DMS 273 (cell line): ENCODE results near the gene ERCC6.

Experiments
- DNase-seq: peaks from one replicate; lab custom pipeline; 2025; ENCODE audit not compliant: unreplicated experiment; lab: John Stamatoyannopoulos, UW

ERCC6 gene

DNA sequence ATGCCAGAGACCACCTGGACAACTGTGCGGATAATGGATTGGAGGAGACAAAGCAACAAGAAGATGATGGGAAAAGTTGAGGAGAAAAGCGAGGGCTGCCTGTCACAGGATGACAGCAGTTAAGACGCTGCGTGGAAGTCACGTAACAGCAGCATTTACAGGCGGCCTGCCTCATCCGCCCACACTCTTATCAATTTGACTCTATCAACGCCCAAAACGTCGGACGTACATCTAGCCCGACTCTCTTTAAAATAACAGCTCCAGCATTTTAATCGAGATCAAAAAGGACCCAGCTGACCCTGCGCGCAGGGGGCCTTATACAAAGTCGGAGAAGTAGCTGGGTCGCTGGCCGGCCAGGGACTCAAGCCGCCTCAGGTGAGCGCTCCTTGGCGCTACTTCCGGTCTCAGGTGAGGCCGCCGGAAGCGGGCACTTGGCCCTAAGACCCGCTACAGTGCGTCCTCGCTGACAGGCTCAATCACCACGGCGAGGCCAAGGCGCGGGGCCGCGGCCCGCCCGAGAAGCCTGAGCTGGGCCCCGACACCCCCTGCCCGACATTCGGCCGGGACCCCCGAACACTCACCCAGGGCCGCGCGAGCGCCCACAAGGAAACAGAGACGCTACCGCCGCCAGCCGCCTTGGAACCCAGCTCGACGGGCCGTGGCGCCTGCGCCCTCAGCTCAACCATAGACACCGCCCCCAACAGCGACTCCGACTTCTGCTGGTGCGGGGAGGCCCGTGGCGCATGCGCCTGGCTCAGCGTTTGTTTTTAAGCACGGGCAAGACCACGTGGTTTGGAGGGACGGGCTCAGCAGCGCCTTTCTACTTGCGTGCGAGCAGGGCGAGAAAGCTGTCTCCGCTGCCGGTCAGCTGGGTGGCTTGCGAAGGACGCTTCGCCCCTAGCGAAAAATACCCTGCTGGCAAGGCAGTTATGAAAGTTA is at the start of gene ERCC6:
Gene ERCC6, minus strand, starts transcription at position 741 of the 939 bp plus-strand sequence.
- DNase-seq, result peak; percentile 96

DNA sequence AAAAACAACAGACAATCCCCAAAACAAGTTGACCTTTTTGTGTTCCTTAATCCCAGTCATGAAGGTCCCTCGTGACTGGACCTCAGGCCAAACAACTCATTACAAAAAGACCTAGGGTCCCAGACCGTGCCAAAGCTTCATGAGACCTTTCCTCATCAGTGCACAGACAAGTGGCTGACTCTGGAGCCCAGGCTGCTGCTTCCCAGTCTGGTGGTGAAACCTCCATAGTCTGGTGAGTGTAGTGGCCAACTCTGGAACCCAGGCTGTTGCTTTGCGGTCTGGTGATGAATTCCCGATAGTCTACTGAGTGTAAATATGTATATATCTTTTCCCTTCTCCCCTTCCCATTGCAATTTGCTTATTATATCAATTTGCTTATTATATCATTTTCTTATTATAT is 49.1 kb upstream of the ERCC6 start:
- no peak for DNase-seq

DNA sequence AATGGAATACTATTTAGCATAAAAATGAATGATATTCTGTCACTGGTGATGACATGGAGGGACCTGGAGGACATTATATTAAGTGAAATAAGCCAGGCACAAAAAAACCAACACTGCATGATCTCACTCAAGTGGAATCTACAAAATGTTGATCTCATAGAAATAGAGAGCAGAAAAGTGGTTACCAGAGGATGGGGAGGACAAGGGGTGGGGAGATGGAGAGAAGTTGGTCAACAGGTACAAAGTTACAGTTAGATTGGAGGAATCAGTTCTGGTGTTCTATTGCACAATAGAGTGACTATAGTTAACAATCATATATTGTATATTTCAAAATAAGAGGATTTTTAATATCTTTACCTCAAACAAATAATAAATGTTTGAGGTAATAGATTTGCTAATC is 46.5 kb upstream of the ERCC6 start:
- DNase-seq, result no peak

DNA sequence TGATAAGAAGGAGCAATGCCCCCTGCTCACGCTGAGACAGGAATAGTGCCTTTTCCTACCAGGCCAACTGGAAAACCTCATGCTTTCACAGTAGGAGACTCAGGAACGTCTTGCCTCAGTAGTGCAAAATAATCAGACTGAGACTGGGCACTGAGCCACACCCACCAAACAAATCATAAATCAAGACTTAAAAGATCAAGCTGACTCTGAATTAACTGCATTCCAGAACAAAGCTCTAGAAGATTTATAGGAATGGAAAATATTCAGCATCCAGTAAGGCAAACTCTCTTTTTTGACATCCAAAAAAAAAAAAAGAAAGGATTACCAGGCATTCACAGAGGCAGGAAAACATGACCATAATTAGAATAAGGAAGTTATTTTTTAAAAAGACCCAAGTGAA is 40.7 kb upstream of the ERCC6 start:
- DNase-seq, result no peak

DNA sequence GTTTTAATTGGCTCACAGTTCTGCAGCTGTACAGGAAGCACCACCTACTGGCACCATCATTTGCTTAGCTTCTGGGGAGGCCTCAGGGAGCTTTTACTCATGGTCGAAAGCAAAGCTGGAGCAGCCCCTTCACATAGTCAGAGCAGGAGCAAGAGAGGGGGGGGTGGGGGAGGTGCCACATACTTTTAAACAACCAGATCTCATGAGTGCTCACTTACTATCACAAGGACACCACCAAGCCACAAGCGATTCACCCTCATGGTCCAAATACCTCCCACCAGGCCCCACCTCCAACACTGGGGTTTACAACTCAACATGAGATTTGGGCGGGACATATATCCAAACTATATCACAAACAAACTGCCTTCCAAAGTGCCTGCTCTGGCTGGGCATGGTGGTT is 39.5 kb upstream of the ERCC6 start:
- DNase-seq, result no peak

DNA sequence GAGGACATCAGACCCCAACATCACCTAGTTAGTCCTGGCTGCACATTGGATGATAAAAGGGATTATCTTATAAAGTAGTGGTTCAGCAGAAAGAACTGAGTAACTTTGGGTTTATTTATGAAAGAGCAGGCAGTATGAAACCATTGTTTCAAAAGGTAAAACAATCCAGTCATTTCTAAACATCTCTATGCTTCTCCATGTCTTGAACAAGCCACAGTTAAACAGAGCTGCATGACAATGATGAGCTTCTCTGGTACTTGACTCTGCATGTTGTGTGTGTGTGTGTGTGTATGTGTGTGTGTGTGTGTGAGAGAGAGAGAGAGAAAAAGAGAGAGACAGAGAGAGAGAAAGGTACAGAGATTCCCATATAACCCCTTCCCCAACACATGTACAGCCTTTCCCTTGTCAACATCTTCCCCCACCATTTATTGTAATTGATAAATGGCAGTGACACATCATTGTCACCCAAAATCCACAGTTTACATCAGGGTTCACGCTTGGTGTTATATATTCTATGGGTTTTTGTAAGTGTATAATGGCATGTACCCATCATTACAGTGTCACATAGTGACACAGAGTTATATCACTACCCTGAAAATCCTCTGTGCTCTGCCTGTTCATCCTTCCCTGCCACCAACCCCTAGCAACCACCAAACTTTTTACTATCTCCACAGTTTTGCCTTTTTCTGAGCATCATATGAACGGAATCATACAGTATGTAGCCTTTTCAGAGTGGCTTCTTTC is 38.4 kb upstream of the ERCC6 start:
- DNase-seq, result no peak

DNA sequence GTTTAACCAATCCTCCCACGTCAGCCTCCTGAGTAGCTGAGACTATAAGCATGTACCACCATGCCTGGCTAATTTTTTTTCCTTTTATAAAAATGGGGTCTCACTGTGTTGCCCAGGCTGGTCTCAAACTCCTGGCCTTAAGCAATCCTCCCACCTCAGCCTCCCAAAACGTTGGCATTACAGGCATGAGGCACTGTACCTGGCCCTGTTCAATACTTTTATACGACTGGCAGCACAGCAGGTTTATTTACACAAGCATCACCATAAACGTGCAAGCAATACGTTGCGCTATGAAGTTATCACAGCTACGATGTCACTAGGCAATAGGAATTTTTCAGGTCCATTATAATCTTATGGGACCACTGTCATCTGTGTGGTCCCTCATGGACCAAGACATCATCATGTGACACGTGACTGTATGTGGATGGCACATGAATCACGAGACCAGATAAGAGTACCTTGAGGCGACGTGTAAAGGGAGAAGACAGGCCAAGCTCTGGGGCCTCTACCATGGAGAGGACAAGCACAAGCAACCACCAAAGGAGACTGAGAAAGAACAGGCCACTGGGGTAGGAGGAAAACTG is 36.7 kb upstream of the ERCC6 start:
- no peak for DNase-seq

DNA sequence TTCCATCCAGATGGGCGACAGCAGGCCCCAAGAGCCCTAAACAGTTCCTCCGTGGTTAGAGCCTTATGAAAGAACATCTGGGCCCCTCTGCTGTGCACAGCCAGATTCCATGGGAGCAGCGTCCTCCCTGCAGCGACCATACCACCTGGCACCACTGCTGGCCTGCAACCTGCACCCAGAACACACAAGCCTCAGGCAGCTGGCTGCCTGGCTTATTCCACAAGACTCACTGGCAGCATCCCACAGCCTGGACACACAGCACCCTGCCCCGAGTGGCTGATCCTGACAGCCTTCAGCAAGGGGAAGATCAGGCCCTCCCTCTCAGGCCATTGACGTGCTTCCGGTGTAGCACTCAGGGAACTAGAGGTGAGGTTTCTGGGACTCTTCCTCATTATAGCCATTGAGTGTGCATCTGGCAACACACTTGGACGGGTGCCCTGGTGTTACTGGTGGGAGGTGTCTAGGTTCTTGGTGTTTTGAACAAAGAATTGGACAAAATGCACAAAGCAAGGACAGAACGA is 33.7 kb upstream of the ERCC6 start:
- DNase-seq, result peak; percentile 86

DNA sequence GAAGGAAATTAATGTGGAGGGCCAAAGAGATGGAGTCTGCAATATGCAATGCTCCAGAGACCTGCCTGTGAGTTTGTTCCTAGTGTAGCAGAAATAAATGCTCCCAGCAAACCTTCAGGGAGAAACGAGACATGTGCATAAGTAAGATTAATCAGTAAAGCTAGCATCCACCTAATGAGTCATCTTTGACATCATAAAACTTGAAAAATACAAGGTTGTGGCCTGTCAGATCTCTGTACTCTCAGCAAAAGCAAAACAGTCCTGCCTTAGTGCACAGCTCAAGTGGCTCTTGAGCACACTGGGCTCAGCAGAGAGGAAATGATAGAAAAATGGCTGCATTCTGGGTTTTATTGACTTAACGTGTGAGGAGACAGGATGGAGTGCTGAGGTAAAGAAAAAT is 32.5 kb upstream of the ERCC6 start:
- DNase-seq, result no peak

DNA sequence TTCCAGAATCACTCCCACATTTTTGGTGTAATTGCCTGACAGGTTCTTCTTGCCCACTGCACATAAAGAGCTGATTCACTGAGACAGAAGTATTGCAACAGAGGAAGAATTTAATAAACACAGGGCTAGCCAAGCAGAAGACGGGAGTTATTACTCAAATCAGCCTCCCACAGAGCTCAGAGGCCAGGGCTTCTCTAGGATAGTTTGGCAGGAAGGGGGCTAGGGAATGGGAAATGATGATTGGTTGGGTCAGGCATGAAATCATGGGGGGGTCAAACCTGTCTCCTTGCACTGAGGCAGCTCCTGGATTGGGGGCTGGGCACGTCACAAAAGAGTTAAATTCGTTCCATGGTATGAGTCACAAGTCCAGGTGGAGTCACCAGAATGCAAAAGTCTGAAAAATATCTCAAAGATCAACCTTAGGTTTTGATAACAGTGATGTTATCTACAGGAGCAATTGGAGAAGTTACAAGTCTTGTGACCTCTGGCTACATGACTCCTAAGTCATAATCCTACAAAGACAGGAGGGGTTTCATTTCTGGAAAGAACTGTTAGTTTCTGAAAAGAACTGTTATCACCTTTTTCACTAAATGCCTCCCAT is 30.2 kb upstream of the ERCC6 start:
- no peak for DNase-seq

DNA sequence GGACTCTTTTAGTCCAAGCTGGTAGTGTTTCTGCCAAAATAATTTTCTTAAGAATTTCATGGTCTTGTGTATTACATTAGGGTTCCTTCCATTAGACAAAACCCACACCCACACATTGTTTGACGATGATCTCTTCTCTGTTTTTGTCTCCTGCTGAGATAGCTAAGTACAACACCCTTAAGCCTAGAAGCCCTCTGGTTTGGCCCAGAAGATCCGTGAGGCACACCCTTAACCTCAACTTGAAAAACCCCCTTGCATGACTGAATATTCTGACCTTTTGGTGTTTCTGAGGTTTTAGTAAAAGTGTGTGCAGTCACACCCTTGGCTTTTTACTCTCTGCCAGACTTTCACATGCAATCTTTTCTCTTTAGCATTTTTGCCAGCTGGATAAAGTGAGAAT is 29.3 kb upstream of the ERCC6 start:
- no peak for DNase-seq

DNA sequence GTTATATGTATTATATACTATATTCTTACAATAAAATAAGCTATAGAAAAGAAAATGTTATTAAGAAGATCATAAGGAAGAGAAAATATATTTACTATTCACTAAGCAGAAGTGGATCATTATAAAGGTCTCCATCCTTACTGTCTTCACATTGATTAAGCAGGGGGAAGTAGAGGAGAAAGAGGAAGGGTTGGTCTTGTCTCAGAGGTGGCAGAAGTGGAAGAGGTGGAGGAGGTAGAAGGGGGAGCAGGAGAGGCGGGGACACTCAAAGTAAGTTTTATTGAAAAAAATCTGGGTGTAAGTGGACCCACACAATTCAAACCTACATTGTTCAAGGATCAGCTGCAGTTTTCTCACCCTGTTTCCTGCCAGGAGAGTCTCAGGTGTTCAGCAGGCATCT is 28.9 kb upstream of the ERCC6 start:
- DNase-seq, result no peak

DNA sequence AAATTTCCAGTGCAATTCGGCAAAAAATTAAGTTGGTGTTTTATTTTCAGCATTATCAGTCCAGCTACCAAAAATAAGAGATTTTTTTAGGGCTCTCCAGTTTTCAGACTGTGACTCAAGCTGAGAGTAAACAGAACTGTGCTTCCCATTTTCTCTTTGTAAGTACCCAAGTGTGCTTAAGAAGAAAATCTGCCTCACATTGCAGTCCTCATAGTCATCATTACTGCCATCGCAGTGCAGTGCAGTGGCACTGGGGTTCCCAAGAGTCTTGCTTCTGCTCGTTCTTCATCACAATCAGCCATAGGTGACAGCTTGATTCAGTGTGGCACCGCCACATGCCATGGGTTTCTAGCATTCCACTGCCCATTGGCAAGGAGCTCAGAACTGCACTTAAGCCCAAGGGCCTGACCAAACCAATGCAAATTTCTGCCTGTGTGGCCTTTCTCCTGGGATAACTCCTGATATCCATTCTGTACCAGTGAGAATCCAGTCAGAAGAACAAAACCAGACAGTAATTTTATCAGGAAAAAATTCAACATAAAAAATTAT is 25.6 kb upstream of the ERCC6 start:
- no peak for DNase-seq

DNA sequence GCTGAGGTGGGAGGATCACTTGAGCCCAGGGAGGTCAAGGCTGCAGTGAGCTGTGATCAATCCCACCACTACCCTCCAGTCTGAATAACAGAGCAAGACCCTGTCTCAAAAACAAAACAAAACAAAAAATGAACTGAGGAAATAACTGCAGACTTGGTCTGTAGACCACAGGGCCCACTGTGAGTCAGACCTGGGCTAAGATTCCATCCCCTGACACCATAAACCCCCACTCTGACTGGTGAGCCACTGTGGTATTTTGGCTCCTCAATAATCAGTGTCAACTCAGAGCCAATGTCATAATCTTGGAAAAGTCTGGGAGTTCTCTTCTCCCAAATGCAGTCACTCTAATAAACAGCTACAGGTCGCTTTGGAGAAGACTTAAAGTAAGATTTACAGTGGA is 24.0 kb upstream of the ERCC6 start:
- DNase-seq, result no peak

DNA sequence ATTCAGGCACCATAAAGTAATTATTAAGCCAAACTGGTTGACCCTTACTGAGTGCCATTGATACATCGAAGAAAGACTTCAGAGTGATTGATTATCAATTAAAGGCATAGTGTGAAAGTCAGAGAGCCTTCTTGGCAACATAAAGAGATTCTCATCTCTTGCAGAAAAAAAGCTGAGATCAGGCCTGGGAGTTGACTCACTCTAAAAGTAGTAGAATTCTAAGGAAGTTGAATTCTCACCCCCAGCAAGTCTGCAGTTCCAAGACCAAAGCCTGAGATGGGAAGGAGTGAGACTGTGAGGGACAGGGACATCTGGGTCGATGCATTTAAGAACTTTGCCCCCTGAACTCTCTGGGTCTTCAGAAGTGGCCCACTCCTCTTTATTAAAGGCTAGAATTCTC is 21.6 kb upstream of the ERCC6 start:
- no peak for DNase-seq

DNA sequence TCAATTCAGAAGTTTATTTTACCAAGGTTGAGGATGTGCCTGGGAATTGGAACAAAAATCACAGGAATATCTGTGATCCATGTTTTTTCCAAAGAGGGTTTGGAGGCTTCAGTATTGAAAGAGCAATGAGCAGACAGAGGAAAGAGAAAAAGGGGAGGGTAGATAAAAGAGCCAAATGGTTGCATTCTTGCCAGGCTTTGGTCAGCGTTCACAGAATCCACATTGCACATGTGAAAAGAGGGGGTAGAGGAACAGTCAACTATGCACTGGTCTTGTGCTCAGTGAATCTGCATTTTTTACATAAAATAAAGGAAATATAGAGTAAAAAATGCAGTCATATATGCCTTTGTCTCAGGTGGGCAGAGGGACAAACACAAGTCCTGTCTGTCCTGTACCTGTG is 20.6 kb upstream of the ERCC6 start:
- no peak for DNase-seq

DNA sequence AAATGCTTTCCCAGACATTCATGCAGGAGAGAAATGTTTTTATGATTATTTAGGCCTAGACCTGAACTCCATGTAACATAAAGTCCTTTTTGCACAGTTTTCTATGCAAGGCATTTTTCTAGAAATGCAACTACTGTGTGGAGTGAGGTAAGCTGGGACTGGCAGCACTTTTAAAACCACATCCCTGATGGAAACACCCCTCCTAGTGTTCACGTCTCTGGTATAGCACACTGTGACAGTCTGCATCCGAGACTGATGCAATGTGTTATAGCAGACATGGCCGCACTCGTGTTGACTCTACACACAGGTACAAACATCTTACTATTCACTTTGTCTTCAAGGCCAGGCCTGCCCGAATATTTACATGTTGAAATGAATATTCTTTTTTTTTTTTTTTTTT is 19.3 kb upstream of the ERCC6 start:
- DNase-seq, result no peak

DNA sequence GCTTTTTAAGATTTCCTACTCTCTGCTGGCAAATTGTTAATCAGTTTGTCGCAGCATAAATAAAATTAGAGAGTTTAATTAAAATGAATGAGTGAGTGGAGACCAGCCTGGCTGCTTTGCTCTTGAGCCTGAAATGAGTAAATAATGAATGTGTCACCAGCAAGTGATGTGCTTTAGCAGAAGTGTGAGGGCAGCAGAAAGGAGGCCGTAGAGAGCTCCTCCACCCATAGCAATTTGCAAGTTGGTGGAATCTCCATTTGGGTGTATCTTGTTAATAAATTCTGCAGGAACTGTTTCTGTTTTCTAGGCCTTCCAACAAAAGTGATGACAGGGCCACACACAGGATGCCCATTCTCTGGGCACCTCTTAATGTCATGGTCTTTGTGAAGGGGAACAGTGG is 18.8 kb upstream of the ERCC6 start:
- no peak for DNase-seq

DNA sequence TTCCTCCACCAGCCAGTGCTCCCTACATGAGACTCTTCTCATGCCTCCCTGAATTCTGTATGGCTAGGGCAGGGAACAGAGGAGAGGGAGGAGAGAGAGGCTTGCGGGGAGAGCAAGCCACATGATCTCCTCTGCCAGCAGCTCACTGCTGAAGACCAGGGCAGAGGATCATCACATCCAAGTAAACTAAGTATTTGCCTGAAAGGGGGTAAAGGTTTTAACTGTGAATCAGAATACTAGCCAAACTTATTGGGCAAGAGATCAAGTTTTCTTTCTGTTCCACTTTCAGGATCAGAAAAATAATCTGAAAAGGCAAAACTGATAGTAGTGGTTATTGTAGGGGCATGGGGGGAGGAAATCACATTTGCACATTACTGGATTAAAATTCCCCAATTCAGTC is 17.8 kb upstream of the ERCC6 start:
- no peak for DNase-seq

DNA sequence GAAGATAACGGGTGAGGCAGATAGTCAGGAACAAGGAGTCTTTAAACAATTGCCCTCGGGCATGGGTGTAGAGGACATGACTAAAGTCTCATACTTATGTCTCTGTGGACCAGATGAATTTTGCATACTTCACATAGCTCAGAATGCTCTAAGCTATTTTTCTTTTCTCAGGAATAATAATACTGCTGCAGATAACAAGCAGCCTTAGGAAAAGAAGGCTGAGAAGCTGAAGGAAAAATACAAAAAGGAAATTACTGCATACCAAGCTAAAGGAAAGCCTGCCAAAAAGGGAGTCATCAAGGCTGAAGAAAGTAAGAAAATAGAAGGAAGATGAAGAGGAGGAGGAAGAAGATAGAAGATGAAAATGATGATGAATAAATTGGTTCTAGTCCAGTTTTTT is 13.4 kb upstream of the ERCC6 start:
- no peak for DNase-seq

DNA sequence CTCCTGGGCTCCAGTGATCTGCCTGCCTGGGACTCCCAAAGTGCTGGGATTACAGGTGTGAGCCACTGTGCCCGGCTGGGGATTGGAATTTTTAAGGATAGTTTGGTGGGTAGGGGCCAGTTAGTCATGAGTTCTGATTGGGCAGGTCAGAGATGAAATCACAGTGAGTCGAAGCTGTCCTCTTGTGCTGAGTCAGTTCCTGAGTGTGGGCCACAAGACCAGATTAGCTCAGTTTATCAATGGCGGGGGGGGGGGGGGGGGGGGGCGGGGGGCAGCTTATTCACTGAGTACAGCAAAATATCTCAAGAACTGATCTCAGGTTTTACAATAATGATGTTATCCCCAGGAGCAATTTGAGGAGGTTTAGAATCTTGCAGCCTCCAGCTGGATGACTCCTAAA is 11.6 kb upstream of the ERCC6 start:
- DNase-seq, result no peak
